Measurements from ENCODE around the gene ERH.
"Not testable (repeated sequence)": the region's sequence is repeated elsewhere in the genome, so short reads cannot be mapped to it uniquely, and the experiment has no call there.

Gene ERH

GRCh38 chr14:69395929-69396328 is 2.2 kb downstream of the ERH start:
- DNase-seq (ENCODE audit: low spot score), result no peak

- no peak for DNase-seq (ENCODE audit: low spot score)
Observed at GRCh38 chr14:69392481-69392880, 5.6 kb downstream of the ERH start.

GRCh38 chr14:69391400-69391799 is 6.7 kb downstream of the ERH start:
- not testable (repeated sequence) for DNase-seq (ENCODE audit: low spot score)

- no peak for DNase-seq (ENCODE audit: low spot score)
Observed at GRCh38 chr14:69387311-69387710, 10.8 kb downstream of the ERH start.

- no peak for DNase-seq (ENCODE audit: low spot score)
Observed at GRCh38 chr14:69378274-69378673, 19.8 kb downstream of the ERH start.

- no peak for DNase-seq (ENCODE audit: low spot score)
Observed at GRCh38 chr14:69376439-69376838, 21.7 kb downstream of the ERH start.

- no peak for DNase-seq (ENCODE audit: low spot score)
Observed at GRCh38 chr14:69375722-69376121, 22.4 kb downstream of the ERH start.

GRCh38 chr14:69375182-69375581 is 22.9 kb downstream of the ERH start:
- no peak for DNase-seq (ENCODE audit: low spot score)

GRCh38 chr14:69374235-69374634 is 23.9 kb downstream of the ERH start:
- DNase-seq (ENCODE audit: low spot score), result no peak

GRCh38 chr14:69373104-69373503 is 25.0 kb downstream of the ERH start:
- DNase-seq (ENCODE audit: low spot score), result no peak

- DNase-seq (ENCODE audit: low spot score), result no peak
Observed at GRCh38 chr14:69372146-69372545, 26.0 kb downstream of the ERH start.

GRCh38 chr14:69370061-69370460 is 28.0 kb downstream of the ERH start:
- DNase-seq (ENCODE audit: low spot score), result no peak

- DNase-seq (ENCODE audit: low spot score), result no peak
Observed at GRCh38 chr14:69368381-69368780, 29.7 kb downstream of the ERH start.

GRCh38 chr14:69366761-69367160 is 31.3 kb downstream of the ERH start:
- no peak for DNase-seq (ENCODE audit: low spot score)

GRCh38 chr14:69366069-69366468 is 32.0 kb downstream of the ERH start:
- no peak for DNase-seq (ENCODE audit: low spot score)

- no peak for DNase-seq (ENCODE audit: low spot score)
Observed at GRCh38 chr14:69364378-69364777, 33.7 kb downstream of the ERH start.

- no peak for DNase-seq (ENCODE audit: low spot score)
Observed at GRCh38 chr14:69363964-69364363, 34.1 kb downstream of the ERH start.

- no peak for DNase-seq (ENCODE audit: low spot score)
Observed at GRCh38 chr14:69363055-69363454, 35.0 kb downstream of the ERH start.

GRCh38 chr14:69360438-69361108 is 37.5 kb downstream of the ERH start:
- no peak for DNase-seq (ENCODE audit: low spot score)

GRCh38 chr14:69358966-69359365 is 39.1 kb downstream of the ERH start:
- no peak for DNase-seq (ENCODE audit: low spot score)

GRCh38 chr14:69358233-69358963 is 39.7 kb downstream of the ERH start:
- DNase-seq (ENCODE audit: low spot score), result no peak

- DNase-seq (ENCODE audit: low spot score), result no peak
Observed at GRCh38 chr14:69357544-69358200, 40.4 kb downstream of the ERH start.

- no peak for DNase-seq (ENCODE audit: low spot score)
Observed at GRCh38 chr14:69356903-69357543, 41.1 kb downstream of the ERH start.
